Left lobe of liver (tissue), 2 donors: ENCODE results near the gene TOMM40L. TPM values are rescaled to one million over a fixed set of nuclear protein-coding genes. Genes with fewer than 3 reads are reported as not detected.
A peak's percentile ranks its signal among the peaks of the same experiment; 100 is the strongest.

Experiments
- ATAC-seq: fragments of 200-7000 bp; cut with Tn5 transposase; one replicate; pipeline ENCODE4 v1.9.1; 2020; ENCODE audit warnings: mild to moderate bottlenecking, moderate library complexity
- DNase-seq: peaks from one replicate; pipeline ENCODE4 v3.0.0-alpha.2; 2020; ENCODE audit warnings: low spot score
- total RNA-seq: library from RNA; stranded (reverse); gene quantifications from one replicate; pipeline ENCODE4 v1.2.1, GENCODE V29; 2021
- donor health status: DM: no; HTN: no; CAD: no; lungs with moderate emphysema.
- donor health status: DM: no; HTN: yes; CAD: no.

The TOMM40L gene
- 6.3 TPM for total RNA-seq

- ATAC-seq (peak; percentile 63), DNase-seq (peak; percentile 89)
These were observed at the start of gene TOMM40L for GRCh38 chr1:161225534-161226319. Gene TOMM40L, plus strand, starts transcription at chr1:161226060. Its CDS starts 430 bp downstream, at chr1:161226490.

GRCh38 chr1:161176468-161177111 lies 49.3 kb upstream of the TOMM40L start:
- ATAC-seq (no peak), DNase-seq (no peak)

- peak; percentile 96 for ATAC-seq
- DNase-seq = peak; percentile 92
These were observed 48.5 kb upstream of the TOMM40L start, which contains the start of gene B4GALT3 for GRCh38 chr1:161177112-161177935. Gene B4GALT3, minus strand, starts transcription at chr1:161177507. Its CDS starts 1,447 bp downstream, at chr1:161176060.

- no peak for ATAC-seq
- DNase-seq = no peak
These were observed 48.0 kb upstream of the TOMM40L start for GRCh38 chr1:161177936-161178244.

GRCh38 chr1:161179698-161180097 lies 46.2 kb upstream of the TOMM40L start:
- no peak for DNase-seq
- ATAC-seq = no peak

- ATAC-seq = no peak
These were observed 45.2 kb upstream of the TOMM40L start for GRCh38 chr1:161180639-161181038.

GRCh38 chr1:161182214-161182613 lies 43.6 kb upstream of the TOMM40L start:
- ATAC-seq (no peak), DNase-seq (no peak)

More at GRCh38 chr1:161180639-161181038, 45.2 kb upstream of the TOMM40L start:
- DNase-seq = no peak

- ATAC-seq = peak; percentile 76
- DNase-seq = no peak
These were observed 40.6 kb upstream of the TOMM40L start for GRCh38 chr1:161185282-161185682.

- peak; percentile 24 for ATAC-seq
- DNase-seq = no peak
These were observed 40.0 kb upstream of the TOMM40L start for GRCh38 chr1:161185732-161186311.

GRCh38 chr1:161187311-161187710 lies 38.5 kb upstream of the TOMM40L start:
- DNase-seq (no peak), ATAC-seq (no peak)

GRCh38 chr1:161188381-161188780 lies 37.5 kb upstream of the TOMM40L start:
- DNase-seq = no peak
- ATAC-seq = no peak

- DNase-seq (no peak), ATAC-seq (no peak)
These were observed 36.8 kb upstream of the TOMM40L start for GRCh38 chr1:161189036-161189435.

- no peak for ATAC-seq
- no peak for DNase-seq
These were observed 34.8 kb upstream of the TOMM40L start for GRCh38 chr1:161190962-161191521.

- DNase-seq = no peak
- ATAC-seq = no peak
These were observed 33.9 kb upstream of the TOMM40L start for GRCh38 chr1:161191971-161192370.

GRCh38 chr1:161192476-161193465 lies 33.1 kb upstream of the TOMM40L start:
- DNase-seq = peak; percentile 73
- peak; percentile 72 for ATAC-seq

GRCh38 chr1:161193561-161194235 lies 32.2 kb upstream of the TOMM40L start:
- ATAC-seq (peak; percentile 91), DNase-seq (peak; percentile 94)

- no peak for DNase-seq
- no peak for ATAC-seq
These were observed 30.7 kb upstream of the TOMM40L start for GRCh38 chr1:161195171-161195570.

- ATAC-seq = no peak
- no peak for DNase-seq
These were observed 29.7 kb upstream of the TOMM40L start for GRCh38 chr1:161196111-161196510.
